LNCaP clone FGC (cell line): Measurements from ENCODE around the gene OR9A4.

Source experiments
- DNase-seq: peaks from one replicate; pipeline ENCODE4 v3.0.0-alpha.2; 2011; ENCODE audit warnings: low read depth
- H3K4me3 ChIP-seq: 2 replicates; pipeline ENCODE4 v1.5.1; 2011; ENCODE audit warnings: mild to moderate bottlenecking, low read depth, low read length, control low read depth
- CTCF ChIP-seq: IDR thresholded peaks from 2 replicates; pipeline ENCODE4 v1.5.1; 2012; ENCODE audit warnings: mild to moderate bottlenecking; ENCODE audit not compliant: control insufficient read depth, insufficient read depth; ENCODE audit errors: extremely low read depth

Gene OR9A4

DNA sequence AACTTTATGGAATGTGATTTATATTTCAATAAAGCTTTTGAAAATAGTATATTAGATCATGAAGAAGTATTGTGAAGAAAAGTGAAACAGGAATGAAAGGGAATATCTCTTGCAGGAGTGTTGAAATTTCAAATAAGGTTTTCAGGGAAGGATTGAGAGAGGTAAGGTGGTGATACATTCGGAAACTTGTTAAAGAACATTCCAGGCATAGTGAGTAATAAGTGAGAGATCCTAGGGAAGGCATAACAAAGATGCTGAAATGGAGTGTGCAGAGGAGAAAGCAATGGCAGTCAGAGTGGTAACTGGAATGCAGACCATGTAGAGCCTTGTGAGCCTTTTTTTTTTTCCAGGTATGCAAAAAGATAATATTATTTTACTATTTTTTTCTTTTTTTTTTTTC is 4.1 kb downstream of the OR9A4 start:
- H3K4me3 ChIP-seq: no peak overlapping the region
- TF ChIP-seq CTCF: no peak
- DNase-seq: no peak

GRCh38 chr7:141928146-141928844 is 12.1 kb downstream of the OR9A4 start:
- no peak for DNase-seq
- no peak overlapping the region for H3K4me3 ChIP-seq
- TF ChIP-seq CTCF: no peak

DNA sequence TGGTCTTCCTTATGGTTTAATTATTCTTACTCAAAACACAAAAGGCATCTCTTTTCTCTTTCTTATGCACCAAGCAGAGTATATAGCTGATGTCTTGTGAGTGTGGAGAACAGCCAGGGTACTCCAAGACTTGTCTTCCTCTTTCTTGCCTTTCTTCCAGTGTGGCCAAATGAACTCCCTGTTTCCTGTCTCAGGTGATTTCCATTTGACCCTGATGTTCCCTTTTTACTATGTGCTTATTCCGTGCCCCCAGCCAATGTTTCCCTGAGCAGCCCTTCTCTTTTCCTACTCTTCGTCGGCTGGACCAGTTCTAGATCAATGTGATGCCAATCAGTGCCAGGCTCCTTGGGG is 12.6 kb downstream of the OR9A4 start:
- TF ChIP-seq CTCF: no peak
- no peak for DNase-seq
- no peak overlapping the region for H3K4me3 ChIP-seq

DNA sequence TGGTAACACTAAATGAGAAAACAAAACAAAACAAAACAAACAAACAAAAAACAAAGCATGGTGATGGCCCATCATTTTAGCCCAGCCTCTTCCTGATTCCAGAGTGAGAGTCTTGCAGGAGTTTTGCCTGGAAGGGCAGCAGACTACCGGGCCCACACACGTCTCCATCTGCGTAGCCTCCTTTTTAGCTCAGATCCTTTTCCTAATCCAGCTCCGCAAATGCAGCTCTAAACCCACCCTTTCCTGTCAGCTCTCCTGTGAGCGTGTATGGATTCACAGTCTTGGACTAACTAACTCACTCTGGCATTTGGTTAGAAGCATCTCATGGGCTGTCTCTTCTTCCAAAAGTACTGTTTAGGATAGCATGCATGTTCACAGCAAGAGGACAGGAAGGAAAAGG is 14.0 kb downstream of the OR9A4 start:
- H3K4me3 ChIP-seq: no peak overlapping the region
- TF ChIP-seq CTCF: no peak
- no peak for DNase-seq

- no peak overlapping the region for H3K4me3 ChIP-seq
- no peak for DNase-seq
- TF ChIP-seq CTCF: no peak
Observed at GRCh38 chr7:141941075-141941474, 24.9 kb downstream of the OR9A4 start.

DNA sequence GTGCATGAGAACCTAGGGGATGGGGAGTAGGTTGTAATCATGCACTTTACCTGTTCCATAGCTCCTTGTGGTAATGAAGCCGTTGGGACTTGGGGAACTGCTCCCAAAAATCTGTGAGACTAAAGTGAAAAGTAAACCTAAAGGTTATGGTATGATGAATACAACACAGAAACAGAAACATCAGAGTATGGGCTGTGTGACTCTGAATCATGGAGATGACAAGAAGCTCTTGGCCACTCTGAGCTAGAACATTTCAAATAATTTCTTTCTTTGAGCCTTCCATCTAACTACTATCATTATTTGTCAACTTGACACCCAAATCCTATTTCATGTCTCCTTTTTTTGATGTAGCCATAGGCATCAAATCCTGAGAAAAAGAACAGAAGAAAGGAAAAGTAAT is 27.6 kb downstream of the OR9A4 start:
- H3K4me3 ChIP-seq: no peak overlapping the region
- DNase-seq: no peak
- TF ChIP-seq CTCF: no peak

GRCh38 chr7:141944811-141945210 is 28.6 kb downstream of the OR9A4 start:
- no peak for DNase-seq
- no peak for TF ChIP-seq CTCF
- no peak overlapping the region for H3K4me3 ChIP-seq
